Measurements from ENCODE around the gene EHD1. TPM values are rescaled to one million over a fixed set of nuclear protein-coding genes. Genes with fewer than 3 reads are reported as not detected.

EHD1 gene
- total and polyA plus RNA-seq, 9 of the 15 experiments (the other 6 are each of a cell fraction or from before 2014, with no cell fraction given): 0.46 to 65.0 (median 16.4) TPM

GRCh38 chr11:64920124-64920523, 41.7 kb upstream of the EHD1 start (continued):
- TF ChIP-seq AFF1 (IDR thresholded peaks at IDR 0.05; ENCODE audit: low read depth in 1 of 2, partially characterized antibody in 2 of 2) (no peak), HDGF (IDR thresholded peaks at IDR 0.05) (no peak), CHD2 (IDR thresholded peaks at IDR 0.05; ENCODE audit: low read depth, low read length) (no peak), BMI1 (IDR thresholded peaks at IDR 0.05; ENCODE audit: low read length) (no peak)

DNA sequence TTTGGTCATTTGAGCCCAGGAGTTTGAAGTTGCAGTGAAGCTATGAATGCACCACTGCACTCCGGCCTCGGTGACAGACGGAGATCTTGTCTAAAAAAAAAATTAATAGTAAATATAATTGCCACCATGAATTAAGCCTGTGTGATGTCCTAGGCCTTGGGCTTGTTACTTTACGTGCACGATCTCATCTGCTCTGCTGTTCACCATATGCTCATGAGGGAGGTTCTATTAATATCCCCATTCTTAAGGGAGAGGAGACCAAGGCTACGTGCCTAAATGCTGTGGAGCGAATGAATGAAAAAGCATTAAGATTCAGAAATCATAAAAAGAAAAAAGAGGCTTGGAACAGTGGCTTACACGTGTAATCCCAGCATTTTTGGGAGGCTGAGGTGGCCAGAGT, 41.2 kb upstream of the EHD1 start:
- H3K36me3 ChIP-seq (ENCODE audit: control insufficient read depth, insufficient read depth, low read length): no peaks in the 10 kb centered on the region; the same call in 2 of the 3 replicates
- H3K27ac ChIP-seq (ENCODE audit: extremely low read depth, low read depth, low read length): no peak overlapping the region
- ChIA-PET CTCF (ENCODE audit: low intra/inter-chr PET ratio) (no interaction called here), POLR2A (no interaction called here)
- no peaks in the 10 kb centered on the region for H4K20me1 ChIP-seq (replicated peaks; ENCODE audit: control insufficient read depth, insufficient read depth, low read length)
- no peaks in the 10 kb centered on the region for H3K9me3 ChIP-seq (replicated peaks; ENCODE audit: control insufficient read depth, insufficient read depth, low read depth, low read length)
- no peak overlapping the region for H2AFZ ChIP-seq (ENCODE audit: low read depth, low read length)
- intact Hi-C loops (cut with micrococcal nuclease) (no loop called here), in situ Hi-C loops (cut with MboI) (no loop called here)
- DNase-seq (ENCODE audit: extremely low read depth in 1 of 4, low spot score in 3 of 4) (no peak), FAIRE-seq (no peak), ATAC-seq (no peak)
- peaks cover 26% of the 10 kb centered on the region for H3K79me2 ChIP-seq (ENCODE audit: control insufficient read depth, insufficient read depth, low read length)
- no peak overlapping the region for H3K4me3 ChIP-seq
- H3K27me3 ChIP-seq (ENCODE audit: control insufficient read depth in 2 of 2, insufficient read depth in 2 of 2, low read length in 2 of 2): no peaks in the 10 kb centered on the region
- no TSS peak for BruUV-seq (replicated peaks)
- no peak overlapping the region for H3K9ac ChIP-seq (ENCODE audit: insufficient read depth in 1 of 2, low read depth in 2 of 2, low read length in 2 of 2)
- no peaks in the 10 kb centered on the region for H3K9me1 ChIP-seq (ENCODE audit: control insufficient read depth, insufficient read depth, low read length)
- WGBS (ENCODE audit: insufficient coverage, low coverage, missing lambda C conversion rate): 79% methylated on average over 8 of the region's 8 CpGs
- H3K4me1 ChIP-seq (replicated peaks in 1 of 2; ENCODE audit: control insufficient read depth in 2 of 2, insufficient read depth in 2 of 2, low read length in 2 of 2): peaks cover 25 to 46% of the 10 kb centered on the region in 2 experiments; a peak in 4 of 5 replicates
- no peak overlapping the region for H3K4me2 ChIP-seq (ENCODE audit: insufficient read depth, low read length)
- no peak for TF ChIP-seq ZNF830 (CRISPR knock-in tag; IDR thresholded peaks at IDR 0.05)

Data from K562 (cell line).